ENCODE measurements around the gene CLASP1.

DNA sequence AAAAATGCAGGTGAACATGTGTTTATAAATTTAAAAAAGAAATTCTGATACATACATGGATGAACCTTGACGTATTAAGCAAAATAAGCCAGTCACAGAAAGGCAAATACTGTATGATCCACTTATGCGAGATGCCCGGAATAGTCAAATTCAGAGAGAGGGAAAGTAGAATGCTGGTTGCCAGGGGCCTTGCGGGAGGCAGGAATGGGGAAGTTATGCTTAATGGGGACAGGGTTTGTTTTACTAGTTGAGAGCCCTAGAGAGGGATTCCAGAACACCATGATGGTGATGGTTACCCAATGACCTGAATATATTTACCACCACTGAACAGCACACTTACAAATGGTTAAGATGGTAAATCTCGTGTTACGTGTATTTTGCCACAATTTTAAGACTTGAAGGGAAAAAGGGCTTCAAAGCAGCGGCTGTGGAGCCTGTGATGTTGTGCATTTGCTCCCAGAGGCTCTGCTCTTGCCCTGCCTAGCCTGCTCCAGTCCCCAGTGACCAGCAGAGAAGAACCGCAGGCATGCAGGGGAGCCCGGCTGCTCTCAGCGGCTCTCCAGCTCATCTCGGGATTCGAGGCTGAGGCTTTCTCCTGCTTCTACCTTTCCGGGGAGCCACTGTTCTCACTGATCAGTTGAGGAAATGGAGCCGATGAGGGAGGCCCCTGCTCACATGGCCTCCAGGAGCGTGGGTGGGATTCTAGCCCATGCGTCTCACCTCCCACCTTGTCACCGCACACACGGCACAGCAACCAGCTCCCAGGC, 312.6 kb downstream of the CLASP1 start:
- TF ChIP-seq GABPA (IDR thresholded peaks at IDR 0.05; ENCODE audit: borderline replicate concordance, insufficient read depth, low read length), result no peak
- no peak for TF ChIP-seq GTF2F1 (IDR thresholded peaks at IDR 0.05; ENCODE audit: borderline replicate concordance, low read depth, low read length)
- no peak for TF ChIP-seq POLR2A (IDR thresholded peaks at IDR 0.05; ENCODE audit: control extremely low read depth in 1 of 2, low read depth in 2 of 2, low read length in 2 of 2)
- TF ChIP-seq YY1 (IDR thresholded peaks at IDR 0.05; ENCODE audit: low read depth, low read length), result no peak
- TF ChIP-seq, protein P1, sequence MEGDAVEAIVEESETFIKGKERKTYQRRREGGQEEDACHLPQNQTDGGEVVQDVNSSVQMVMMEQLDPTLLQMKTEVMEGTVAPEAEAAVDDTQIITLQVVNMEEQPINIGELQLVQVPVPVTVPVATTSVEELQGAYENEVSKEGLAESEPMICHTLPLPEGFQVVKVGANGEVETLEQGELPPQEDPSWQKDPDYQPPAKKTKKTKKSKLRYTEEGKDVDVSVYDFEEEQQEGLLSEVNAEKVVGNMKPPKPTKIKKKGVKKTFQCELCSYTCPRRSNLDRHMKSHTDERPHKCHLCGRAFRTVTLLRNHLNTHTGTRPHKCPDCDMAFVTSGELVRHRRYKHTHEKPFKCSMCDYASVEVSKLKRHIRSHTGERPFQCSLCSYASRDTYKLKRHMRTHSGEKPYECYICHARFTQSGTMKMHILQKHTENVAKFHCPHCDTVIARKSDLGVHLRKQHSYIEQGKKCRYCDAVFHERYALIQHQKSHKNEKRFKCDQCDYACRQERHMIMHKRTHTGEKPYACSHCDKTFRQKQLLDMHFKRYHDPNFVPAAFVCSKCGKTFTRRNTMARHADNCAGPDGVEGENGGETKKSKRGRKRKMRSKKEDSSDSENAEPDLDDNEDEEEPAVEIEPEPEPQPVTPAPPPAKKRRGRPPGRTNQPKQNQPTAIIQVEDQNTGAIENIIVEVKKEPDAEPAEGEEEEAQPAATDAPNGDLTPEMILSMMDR (IDR thresholded peaks at IDR 0.05; ENCODE audit: control extremely low read depth in 1 of 3, insufficient read depth in 1 of 3, low read depth in 1 of 3, low read length in 3 of 3), result no peak
- TF ChIP-seq FOSL1 (IDR thresholded peaks at IDR 0.05; ENCODE audit: insufficient read depth, low read depth, low read length), result no peak

Measured in H1 (cell line).